SK-N-SH (cell line): ENCODE measurements around the gene COA4.

ENCODE experiments used
- CTCF ChIP-seq: fragments of 200-600 bp; sonication (generic); IDR thresholded peaks from 2 replicates; pipeline ENCODE4 v1.6.1; 2017; ENCODE audit warnings: antibody characterized with exemption, mild to moderate bottlenecking, moderate library complexity
- EZH2phosphoT487 ChIP-seq: fragments of 200-600 bp; sonication (generic); IDR thresholded peaks from 2 replicates; pipeline ENCODE4 v1.6.1; 2017; ENCODE audit warnings: low read depth, mixed run types, mild to moderate bottlenecking, antibody characterized with exemption, moderate library complexity, borderline replicate concordance
- JUND ChIP-seq: IDR thresholded peaks from 2 replicates; pipeline ENCODE4 v1.4.0; 2012
- MAX ChIP-seq: IDR thresholded peaks from 2 replicates; pipeline ENCODE4 v1.4.0; 2012; ENCODE audit warnings: low read depth
- MXI1 ChIP-seq: IDR thresholded peaks from 2 replicates; pipeline ENCODE4 v1.6.1; 2012; ENCODE audit warnings: mild to moderate bottlenecking, low read depth, low read length, improper control_type of control experiment
- RAD21 ChIP-seq: IDR thresholded peaks from 2 replicates; pipeline ENCODE4 v1.6.1; 2012; ENCODE audit warnings: mild to moderate bottlenecking, low read length
- REST ChIP-seq: IDR thresholded peaks from 2 replicates; pipeline ENCODE4 v1.6.1; 2012; ENCODE audit warnings: mild to moderate bottlenecking, low read depth, low read length, moderate library complexity
- TEAD4 ChIP-seq: IDR thresholded peaks from 2 replicates; pipeline ENCODE4 v1.4.0; 2012; ENCODE audit warnings: mild to moderate bottlenecking, borderline replicate concordance; ENCODE audit not compliant: insufficient read depth
- USF1 ChIP-seq: IDR thresholded peaks from 2 replicates; pipeline ENCODE4 v1.4.0; 2012; ENCODE audit warnings: low read depth, borderline replicate concordance
- USF2 ChIP-seq: fragments of 150-350 bp; IDR thresholded peaks from 2 replicates; pipeline ENCODE4 v1.6.1; 2017; ENCODE audit warnings: antibody characterized with exemption, low read length, low read depth, borderline replicate concordance
- YY1 ChIP-seq: IDR thresholded peaks from 2 replicates; pipeline ENCODE4 v1.4.0; 2012; ENCODE audit warnings: low read depth, mild to moderate bottlenecking

GRCh38 chr11:73852049-73852448 is 24.6 kb downstream of the COA4 start:
- TF ChIP-seq EZH2phosphoT487, result no peak
- TF ChIP-seq CTCF, result no peak
- TF ChIP-seq RAD21, result no peak
- TF ChIP-seq JUND, result no peak
- TF ChIP-seq USF2, result no peak
- no peak for TF ChIP-seq USF1
- no peak for TF ChIP-seq REST
- no peak for TF ChIP-seq MAX
- no peak for TF ChIP-seq MXI1
- no peak for TF ChIP-seq YY1
- TF ChIP-seq TEAD4, result no peak
